Hematopoietic multipotent progenitor cell treated with erythropoietin and hydrocortisone succinate and interleukin-3 and kit ligand, for 15 days (in vitro differentiated cells): ENCODE data around the gene TEX48.

Source experiments
- DNase-seq: peaks from one replicate; pipeline ENCODE4 v3.0.0-alpha.2; 2015; ENCODE audit warnings: low spot score

TEX48 gene

GRCh38 chr9:114621561-114621960 is 60.4 kb downstream of the TEX48 start:
- DNase-seq = no peak

- DNase-seq = no peak
Measured at GRCh38 chr9:114619191-114619761, 62.7 kb downstream of the TEX48 start.

GRCh38 chr9:114616684-114617520 is 65.1 kb downstream of the TEX48 start:
- DNase-seq = peak; percentile 17
